Measurements from ENCODE around the gene TOMM6.
"Not testable (repeated sequence)": the region's sequence is repeated elsewhere in the genome, so short reads cannot be mapped to it uniquely, and the experiment has no call there.

Gene TOMM6

GRCh38 chr6:41785689-41786450 is 1.6 kb upstream of the TOMM6 start:
- DNase-seq = peak; percentile 43

- peak; percentile 83 for DNase-seq
These were observed 859 bp upstream of the TOMM6 start for GRCh38 chr6:41786451-41787218.

- no peak for DNase-seq
These were observed 1.9 kb downstream of the TOMM6 start for GRCh38 chr6:41789390-41789724.

- no peak for DNase-seq
These were observed 2.6 kb downstream of the TOMM6 start for GRCh38 chr6:41790045-41790444.

- DNase-seq = no peak
These were observed 3.8 kb downstream of the TOMM6 start for GRCh38 chr6:41791305-41791704.

GRCh38 chr6:41791984-41792383 is 4.5 kb downstream of the TOMM6 start:
- no peak for DNase-seq

- DNase-seq = no peak
These were observed 9.0 kb downstream of the TOMM6 start for GRCh38 chr6:41796474-41796873.

- no peak for DNase-seq
These were observed 11.5 kb downstream of the TOMM6 start for GRCh38 chr6:41798901-41799558.

GRCh38 chr6:41799559-41799911 is 12.0 kb downstream of the TOMM6 start:
- DNase-seq = no peak

GRCh38 chr6:41801380-41801779 is 13.9 kb downstream of the TOMM6 start:
- peak; percentile 19 for DNase-seq

GRCh38 chr6:41805830-41806774 is 18.6 kb downstream of the TOMM6 start:
- DNase-seq = no peak

- no peak for DNase-seq
These were observed 23.6 kb downstream of the TOMM6 start for GRCh38 chr6:41811095-41811494.

- not testable (repeated sequence) for DNase-seq
These were observed 24.5 kb downstream of the TOMM6 start for GRCh38 chr6:41811946-41812345.

- peak; percentile 4 for DNase-seq
These were observed 26.0 kb downstream of the TOMM6 start for GRCh38 chr6:41813469-41813868.

GRCh38 chr6:41813956-41814355 is 26.5 kb downstream of the TOMM6 start:
- DNase-seq = no peak

- no peak for DNase-seq
These were observed 27.1 kb downstream of the TOMM6 start for GRCh38 chr6:41814629-41815028.

GRCh38 chr6:41815587-41815986 is 28.1 kb downstream of the TOMM6 start:
- no peak for DNase-seq

GRCh38 chr6:41818271-41819054 is 31.0 kb downstream of the TOMM6 start:
- DNase-seq = no peak

GRCh38 chr6:41821266-41821665 is 33.8 kb downstream of the TOMM6 start:
- DNase-seq = no peak

- no peak for DNase-seq
These were observed 34.5 kb downstream of the TOMM6 start for GRCh38 chr6:41822021-41822420.

- no peak for DNase-seq
These were observed 35.7 kb downstream of the TOMM6 start for GRCh38 chr6:41823178-41823577.

All from EL (cell line).